A673 (cell line): ENCODE results near the gene SLC4A7.

Source experiments
- EZH2 ChIP-seq: fragments of 200-600 bp; sonication (generic); IDR thresholded peaks from 2 replicates; pipeline ENCODE4 v1.6.1; 2017; ENCODE audit warnings: borderline replicate concordance, low read depth, mild to moderate bottlenecking, mixed read lengths, antibody characterized with exemption, low read length; ENCODE audit not compliant: poor library complexity, severe bottlenecking
- TF ChIP-seq, protein P1 (sequence below): fragments of 300-800, 200-600 bp; sonication (generic); conservative IDR thresholded peaks from 2 replicates; pipeline ENCODE4 v1.5.1; 2017; ENCODE audit warnings: low read depth, mild to moderate bottlenecking, antibody characterized with exemption, low read length, moderate library complexity, mixed read lengths

DNA sequence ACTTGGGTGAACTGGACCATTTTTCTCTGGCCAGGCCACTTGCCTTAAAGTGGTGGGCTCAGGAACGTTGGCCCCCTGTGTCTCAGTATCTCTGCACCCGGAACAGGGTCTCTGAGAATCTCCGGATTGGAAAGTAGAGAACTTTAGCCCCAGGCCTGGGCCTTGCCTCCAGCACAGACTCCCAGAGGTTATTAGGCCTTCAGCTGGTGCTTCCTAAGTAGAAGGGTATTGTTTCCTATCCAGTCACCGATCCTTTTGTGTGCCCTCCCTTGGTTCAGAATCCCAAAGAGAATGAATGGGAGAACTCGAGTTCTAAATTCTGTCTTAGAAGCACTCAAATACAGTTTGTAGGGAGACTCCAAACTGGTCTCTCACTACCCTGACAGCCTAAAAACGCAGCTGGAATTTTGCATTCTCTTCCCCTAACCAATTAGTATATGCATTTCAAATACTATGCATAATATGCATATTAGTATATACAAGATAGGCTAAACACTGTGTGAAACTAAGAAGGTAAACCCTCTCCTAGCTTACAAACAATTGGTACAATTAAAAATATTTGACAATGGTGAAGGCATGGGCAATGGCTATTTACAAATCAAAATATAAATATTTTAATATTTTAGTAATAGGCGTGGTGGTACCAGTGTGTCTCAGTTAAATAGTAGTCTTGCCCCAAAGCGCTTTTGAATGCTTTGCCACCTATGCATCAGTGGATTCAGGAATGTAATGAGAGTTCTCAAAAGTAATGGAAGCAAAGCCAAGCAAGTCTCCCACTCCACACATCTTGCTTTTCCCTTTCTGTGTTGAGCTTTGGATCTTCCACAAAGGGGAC, 48.5 kb upstream of the SLC4A7 start:
- TF ChIP-seq, protein P1, sequence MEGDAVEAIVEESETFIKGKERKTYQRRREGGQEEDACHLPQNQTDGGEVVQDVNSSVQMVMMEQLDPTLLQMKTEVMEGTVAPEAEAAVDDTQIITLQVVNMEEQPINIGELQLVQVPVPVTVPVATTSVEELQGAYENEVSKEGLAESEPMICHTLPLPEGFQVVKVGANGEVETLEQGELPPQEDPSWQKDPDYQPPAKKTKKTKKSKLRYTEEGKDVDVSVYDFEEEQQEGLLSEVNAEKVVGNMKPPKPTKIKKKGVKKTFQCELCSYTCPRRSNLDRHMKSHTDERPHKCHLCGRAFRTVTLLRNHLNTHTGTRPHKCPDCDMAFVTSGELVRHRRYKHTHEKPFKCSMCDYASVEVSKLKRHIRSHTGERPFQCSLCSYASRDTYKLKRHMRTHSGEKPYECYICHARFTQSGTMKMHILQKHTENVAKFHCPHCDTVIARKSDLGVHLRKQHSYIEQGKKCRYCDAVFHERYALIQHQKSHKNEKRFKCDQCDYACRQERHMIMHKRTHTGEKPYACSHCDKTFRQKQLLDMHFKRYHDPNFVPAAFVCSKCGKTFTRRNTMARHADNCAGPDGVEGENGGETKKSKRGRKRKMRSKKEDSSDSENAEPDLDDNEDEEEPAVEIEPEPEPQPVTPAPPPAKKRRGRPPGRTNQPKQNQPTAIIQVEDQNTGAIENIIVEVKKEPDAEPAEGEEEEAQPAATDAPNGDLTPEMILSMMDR = no peak
- no peak for TF ChIP-seq EZH2
